ENCODE measurements around the gene DSN1.

- TF ChIP-seq CTCF (IDR thresholded peaks at IDR 0.05 in 2 of 3, conservative IDR thresholded peaks at IDR 0.05 in 1 of 3; ENCODE audit: borderline replicate concordance in 1 of 3, insufficient read depth in 1 of 3, low read depth in 2 of 3, low read length in 2 of 3) (no peak), MAX (IDR thresholded peaks at IDR 0.05) (no peak), CEBPB (IDR thresholded peaks at IDR 0.05; ENCODE audit: low read depth) (no peak), POLR2AphosphoS5 (IDR thresholded peaks at IDR 0.05; ENCODE audit: low read depth, low read length) (no peak), ELF1 (IDR thresholded peaks at IDR 0.05; ENCODE audit: borderline replicate concordance, low read depth) (no peak), JUND (IDR thresholded peaks at IDR 0.05) (no peak), TCF7L2 (IDR thresholded peaks at IDR 0.05; ENCODE audit: borderline replicate concordance, extremely low read depth, insufficient read depth, insufficient read length) (no peak)
Observed at GRCh38 chr20:36805396-36805795, 31.8 kb upstream of the DSN1 start.
